ENCODE measurements around the gene FLVCR2. TPM values are rescaled to one million over a fixed set of nuclear protein-coding genes. Genes with fewer than 3 reads are reported as not detected.

Gene FLVCR2
- total RNA-seq, 1 experiment from 2014 or later = 6.6 TPM

GRCh38 chr14:75578786-75579337 is 442 bp downstream of the FLVCR2 start:
- peak; percentile 26 for ATAC-seq
- H3K27me3 Mint-ChIP-seq (ENCODE audit: low read depth) = no peaks in the 10 kb centered on the region; the same call in none of the 2 replicates
- H3K4me3 Mint-ChIP-seq = no peak overlapping the region; the same call in 1 of the 2 replicates
- no peaks in the 10 kb centered on the region for H3K9me3 Mint-ChIP-seq
- CTCF ChIA-PET = interaction anchor here (0.6 to 8.0 kb wide), 22 partner anchors 10 to 403 kb away, joined by 3 to 198 read pairs (median 7); partner anchors contain the start of genes ERG28, TGFB3 and TTLL5
- peak; percentile 19 for DNase-seq (ENCODE audit: low spot score)
- POLR2A ChIA-PET = interaction anchor here (2.1 kb wide), 1 partner anchor 82 kb away, joined by 17 read pairs; the partner anchor contains the start of genes ERG28 and TTLL5
- TF ChIP-seq ZNF232 (CRISPR knock-in tag; IDR thresholded peaks at IDR 0.05) = no peak
- 0 out of 2 replicates have a peak, but pooled peaks have one; percentile 26 for TF ChIP-seq PRDM15 (CRISPR knock-in tag; IDR thresholded peaks at IDR 0.05)
- TF ChIP-seq ZNF416 (CRISPR knock-in tag; IDR thresholded peaks at IDR 0.05) = no peak
- TF ChIP-seq NR1H2 (CRISPR knock-in tag; IDR thresholded peaks at IDR 0.05) = no peak
- no peak for TF ChIP-seq KAT7 (CRISPR knock-in tag; IDR thresholded peaks at IDR 0.05; ENCODE audit: borderline replicate concordance)
- no peak for TF ChIP-seq HMGXB4 (CRISPR knock-in tag; IDR thresholded peaks at IDR 0.05)
- no peak for TF ChIP-seq EMX1 (CRISPR knock-in tag; IDR thresholded peaks at IDR 0.05)
- TF ChIP-seq ZSCAN18 (CRISPR knock-in tag; IDR thresholded peaks at IDR 0.05) = no peak
- TF ChIP-seq JUN (CRISPR knock-in tag; IDR thresholded peaks at IDR 0.05) = no peak
- no peak for TF ChIP-seq ESRRA (CRISPR knock-in tag; IDR thresholded peaks at IDR 0.05; ENCODE audit: borderline replicate concordance)
- 0 out of 2 replicates have a peak, but pooled peaks have one; percentile 4 for TF ChIP-seq MAX (CRISPR knock-in tag; IDR thresholded peaks at IDR 0.05)
- TF ChIP-seq CBFB (CRISPR knock-in tag; IDR thresholded peaks at IDR 0.05; ENCODE audit: low read depth) = no peak
- no peak for TF ChIP-seq ZMAT4 (CRISPR knock-in tag; IDR thresholded peaks at IDR 0.05)
- no peak for TF ChIP-seq ETV6 (CRISPR knock-in tag; IDR thresholded peaks at IDR 0.05)
- no peak for TF ChIP-seq USF2 (CRISPR knock-in tag; IDR thresholded peaks at IDR 0.05)
- no peak for TF ChIP-seq ZNF263 (CRISPR knock-in tag; IDR thresholded peaks at IDR 0.05; ENCODE audit: low read depth)
- no peak for TF ChIP-seq TP53 (CRISPR knock-in tag; IDR thresholded peaks at IDR 0.05)
- TF ChIP-seq IRF1 (CRISPR knock-in tag; IDR thresholded peaks at IDR 0.05) = no peak
- TF ChIP-seq TEAD1 (CRISPR knock-in tag; IDR thresholded peaks at IDR 0.05) = no peak
- TF ChIP-seq ZNF121 (CRISPR knock-in tag; IDR thresholded peaks at IDR 0.05) = 0 out of 2 replicates have a peak, but pooled peaks have one; percentile 5
- TF ChIP-seq PREB (CRISPR knock-in tag; IDR thresholded peaks at IDR 0.05; ENCODE audit: borderline replicate concordance) = no peak
- TF ChIP-seq FOXP1 (CRISPR knock-in tag; IDR thresholded peaks at IDR 0.05; ENCODE audit: borderline replicate concordance) = no peak
- H3K4me1 Mint-ChIP-seq = no peaks in the 10 kb centered on the region; the same call in 1 of the 2 replicates
- H3K36me3 Mint-ChIP-seq = no peaks in the 10 kb centered on the region
- H3K27ac Mint-ChIP-seq = no peak overlapping the region
